PC-9 (cell line): ENCODE data around the gene HOXC10. TPM values are rescaled to one million over a fixed set of nuclear protein-coding genes. Genes with fewer than 3 reads are reported as not detected.
A peak's percentile ranks its signal among the peaks of the same experiment; 100 is the strongest.

Experiments used
- BruUV-seq: library from RNA; stranded (reverse); fragments of 400-500 nt; replicated peaks from 2 replicates; lab custom pipeline; 2021; lab: Mats Ljungman, UMichigan
- CTCF ChIA-PET: fragments of 300-600 bp; sonication (Branson Sonifier 250); formaldehyde crosslinking; loops from one replicate; lab custom pipeline; 2022; ENCODE audit warnings: antibody characterized with exemption; lab: Charles Lee
- POLR2A ChIA-PET: fragments of 300-600 bp; sonication (Branson Sonifier 250); formaldehyde crosslinking; loops from one replicate; lab custom pipeline; 2022; ENCODE audit warnings: antibody characterized with exemption; ENCODE audit not compliant: unreplicated experiment; lab: Charles Lee
- DNase-seq, 2 experiments: peaks; one replicate each; pipeline versions ENCODE4 v3.0.0 to v3.0.0-alpha.2; 2015 to 2022; ENCODE audit warnings: mixed read lengths in 1 of 2
- H2AFZ ChIP-seq: fragments of 200-600 bp; sonication (generic); 2 replicates; pipeline ENCODE4 v1.8.1; 2017; ENCODE audit warnings: antibody characterized with exemption
- H3F3A ChIP-seq: fragments of 200-600 bp; sonication (generic); 2 replicates; pipeline ENCODE4 v1.8.1; 2017; ENCODE audit warnings: antibody characterized with exemption, mild to moderate bottlenecking, low read depth; ENCODE audit not compliant: insufficient read depth
- H3K27ac ChIP-seq: fragments of 200-600 bp; sonication (generic); 2 replicates; pipeline ENCODE4 v1.6.1; 2016; ENCODE audit warnings: mixed run types
- H3K27me3 ChIP-seq: fragments of 200-600 bp; sonication (generic); 2 replicates; pipeline ENCODE4 v1.6.1; 2016; ENCODE audit warnings: low read depth, mixed run types; ENCODE audit not compliant: insufficient read depth
- H3K36me3 ChIP-seq: fragments of 200-600 bp; sonication (generic); 2 replicates; pipeline ENCODE4 v1.6.1; 2016; ENCODE audit warnings: low read depth, mixed run types
- H3K4me1 ChIP-seq: fragments of 200-600 bp; sonication (generic); replicated peaks from 2 replicates; pipeline ENCODE4 v1.6.1; 2016; ENCODE audit warnings: mixed run types; ENCODE audit not compliant: insufficient read depth
- H3K4me2 ChIP-seq: fragments of 200-600 bp; sonication (generic); 2 replicates; pipeline ENCODE4 v1.6.1; 2017; ENCODE audit warnings: mixed run types
- H3K4me3 ChIP-seq: fragments of 200-600 bp; sonication (generic); 2 replicates; pipeline ENCODE4 v1.6.1; 2016; ENCODE audit warnings: mixed run types
- H3K79me2 ChIP-seq: fragments of 200-600 bp; sonication (generic); 2 replicates; pipeline ENCODE4 v1.6.1; 2017; ENCODE audit warnings: low read depth, mixed run types
- H3K9me2 ChIP-seq: fragments of 200-600 bp; sonication (generic); 2 replicates; pipeline ENCODE4 v1.8.1; 2017; ENCODE audit warnings: mild to moderate bottlenecking; ENCODE audit not compliant: insufficient read depth
- H3K9me3 ChIP-seq: fragments of 200-600 bp; sonication (generic); 2 replicates; pipeline ENCODE4 v1.8.1; 2016; ENCODE audit warnings: low read depth; ENCODE audit not compliant: insufficient read depth
- H4K20me1 ChIP-seq: fragments of 200-600 bp; sonication (generic); 2 replicates; pipeline ENCODE4 v1.8.1; 2017; ENCODE audit not compliant: insufficient read depth
- CTCF ChIP-seq: fragments of 200-600 bp; sonication (generic); conservative IDR thresholded peaks from 2 replicates; pipeline ENCODE4 v1.6.1; 2017; ENCODE audit warnings: mixed run types, antibody characterized with exemption, mild to moderate bottlenecking, moderate library complexity
- EZH2 ChIP-seq: fragments of 200-600 bp; sonication (generic); IDR thresholded peaks from 2 replicates; pipeline ENCODE4 v1.8.0; 2017; ENCODE audit warnings: antibody characterized with exemption, low read depth
- intact Hi-C: fragments of 100-400 bp; cut with micrococcal nuclease; formaldehyde crosslinking; loops from one replicate; pipeline ENCODE4 v1.10.0; 2022; ENCODE audit not compliant: unreplicated experiment
- total RNA-seq: library from RNA; stranded (reverse); gene quantifications from 2 replicates; pipeline ENCODE4 v1.2.3, GENCODE V29; 2021

The HOXC10 gene
- total RNA-seq, 1 experiment from 2014 or later = 1.1 TPM

DNA sequence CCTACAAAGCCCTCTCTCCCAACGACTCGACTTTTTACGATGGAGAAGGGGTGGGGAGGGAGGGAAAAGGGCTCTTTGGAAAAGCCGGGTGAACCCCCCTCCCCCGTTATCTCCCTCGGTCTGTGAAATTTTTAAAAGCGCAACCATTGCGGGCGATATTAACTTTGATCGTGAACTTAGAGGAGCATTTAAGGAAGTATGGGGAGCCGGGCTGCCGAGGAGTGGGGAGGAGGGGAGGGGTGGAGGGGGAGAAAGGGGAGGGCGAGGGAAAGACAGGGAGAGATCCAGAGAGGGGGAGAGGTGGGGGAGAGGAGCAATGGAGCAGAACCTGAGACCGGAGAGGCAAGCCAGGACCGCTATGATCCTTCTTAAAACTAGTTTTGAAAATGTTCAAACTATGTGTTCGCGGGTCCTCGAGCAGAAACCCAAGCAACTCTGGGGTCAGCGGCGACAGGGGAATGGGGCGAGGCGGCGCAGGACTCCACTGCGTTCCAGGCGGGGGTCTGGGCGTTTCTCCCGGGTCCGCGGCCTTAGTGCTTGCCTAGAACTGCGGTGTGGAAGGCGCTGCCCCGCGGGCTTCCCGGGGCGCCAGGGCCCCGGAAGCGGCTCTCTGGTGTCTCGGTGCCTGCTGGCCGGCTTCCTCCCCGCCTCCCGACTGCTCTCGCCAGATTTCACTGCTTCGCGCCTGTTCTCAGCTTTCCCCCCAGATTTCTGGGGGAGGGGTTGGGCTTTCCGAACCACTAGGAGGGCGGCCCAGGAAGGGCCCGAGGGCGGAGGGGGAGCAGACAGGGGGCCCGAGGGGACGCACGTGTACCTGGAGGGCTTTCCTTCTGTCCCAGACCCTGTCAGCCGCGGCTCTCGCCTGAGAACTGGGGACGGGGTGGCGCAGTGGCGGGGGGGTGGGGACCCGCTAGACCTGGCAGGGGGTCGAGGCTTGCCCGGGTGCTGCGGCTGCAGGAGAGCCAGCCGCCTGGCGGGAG lies 10.6 kb upstream of the HOXC10 start, which contains the start of gene HOTAIR:
TSS of gene HOTAIR (minus strand) at position 871 of the 980 bp plus-strand sequence.
- H3K4me2 ChIP-seq = peak within 1 kb of the TSS; percentile 69
- H3F3A ChIP-seq = peaks cover 5% of the 10 kb centered on the region; the same call in 1 of the 2 replicates
- peak within 1 kb of the TSS; percentile 72 for H3K4me3 ChIP-seq
- no peaks in the 10 kb centered on the region for H3K9me2 ChIP-seq
- H2AFZ ChIP-seq = peak within 1 kb of the TSS; percentile 91
- no peaks in the 10 kb centered on the region for H4K20me1 ChIP-seq
- H3K4me1 ChIP-seq = no peaks in the 10 kb centered on the region
- ChIA-PET CTCF (no interaction called here), POLR2A (interaction anchor here (0.6 kb wide), 1 partner anchor 871 kb away, joined by 24 read pairs; no protein-coding TSS in a partner anchor)
- no peaks in the 10 kb centered on the region for H3K27me3 ChIP-seq
- H3K9me3 ChIP-seq = no peaks in the 10 kb centered on the region
- no TSS peak for BruUV-seq
- no peak for TF ChIP-seq EZH2
- intact Hi-C loops = no loop called here
- H3K27ac ChIP-seq = peak within 1 kb of the TSS; percentile 49; the same call in 1 of the 2 replicates
- H3K36me3 ChIP-seq = no peaks in the 10 kb centered on the region
- H3K79me2 ChIP-seq = no peaks in the 10 kb centered on the region
- peak in 1 of 2 experiments; percentile 49 for DNase-seq

GRCh38 chr12:53975064-53975471 lies 9.9 kb upstream of the HOXC10 start:
- TF ChIP-seq CTCF (no peak), EZH2 (no peak)
- H2AFZ ChIP-seq = peak overlapping the region; percentile 91; the same call in 1 of the 2 replicates
- no peaks in the 10 kb centered on the region for H3K9me2 ChIP-seq
- peak overlapping the region; percentile 69 for H3K4me2 ChIP-seq
- H3K4me3 ChIP-seq = peak overlapping the region; percentile 72
- intact Hi-C loops = no loop called here
- 0 out of 2 replicates have a peak, but pooled peaks cover 5% of the 10 kb centered on the region for H3F3A ChIP-seq
- no peaks in the 10 kb centered on the region for H3K9me3 ChIP-seq
- no peak for DNase-seq
- no peaks in the 10 kb centered on the region for H4K20me1 ChIP-seq
- no peaks in the 10 kb centered on the region for H3K36me3 ChIP-seq
- peak overlapping the region; percentile 49; the same call in 1 of the 2 replicates for H3K27ac ChIP-seq
- no peaks in the 10 kb centered on the region for H3K27me3 ChIP-seq
- CTCF ChIA-PET = no interaction called here
- no TSS peak for BruUV-seq
- POLR2A ChIA-PET = interaction anchor here (0.6 kb wide), 1 partner anchor 872 kb away, joined by 24 read pairs; no protein-coding TSS in a partner anchor
- no peaks in the 10 kb centered on the region for H3K79me2 ChIP-seq
- no peaks in the 10 kb centered on the region for H3K4me1 ChIP-seq

DNA sequence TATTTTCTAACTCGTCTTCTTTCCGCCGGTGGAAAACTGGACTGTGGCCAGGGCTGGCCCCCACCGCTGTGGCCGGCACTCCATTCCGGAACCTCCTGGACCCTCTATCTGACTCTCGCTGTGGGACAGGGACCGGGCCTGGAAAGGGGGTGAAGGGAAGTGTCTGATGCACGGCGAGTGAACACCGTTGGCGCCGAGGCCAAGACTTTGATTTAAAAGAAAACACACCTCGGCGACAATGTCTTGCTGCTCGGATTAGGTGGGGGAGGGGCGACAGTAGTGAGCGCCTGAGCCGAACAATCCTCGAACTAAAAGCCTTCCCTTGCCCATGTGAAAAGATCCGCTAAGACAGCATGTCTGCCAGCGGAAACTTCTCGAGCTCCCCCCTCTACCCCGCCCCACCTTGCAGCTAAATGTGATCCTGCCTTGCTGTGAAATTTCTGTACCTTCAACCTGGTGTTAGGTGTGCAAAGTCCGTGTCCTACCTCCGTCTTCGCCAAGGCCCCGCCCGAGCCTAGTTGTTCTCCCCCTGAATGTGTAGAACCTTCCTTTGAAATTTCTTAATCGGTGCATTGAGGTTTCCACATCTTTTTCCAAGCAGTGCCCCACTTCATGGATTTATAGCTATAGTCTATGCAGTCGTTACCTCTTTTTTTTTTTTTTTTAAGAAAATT lies 9.3 kb upstream of the HOXC10 start:
- Histone ChIP-seq H4K20me1 (no peaks in the 10 kb centered on the region), H3K27ac (no peak overlapping the region), H3K4me3 (peak overlapping the region; percentile 72; the same call in 1 of the 2 replicates), H3K27me3 (no peaks in the 10 kb centered on the region), H3K4me2 (peak overlapping the region; percentile 69; the same call in 1 of the 2 replicates), H2AFZ (no peak overlapping the region), H3K9me2 (no peaks in the 10 kb centered on the region), H3K79me2 (no peaks in the 10 kb centered on the region), H3K4me1 (no peaks in the 10 kb centered on the region), H3K36me3 (no peaks in the 10 kb centered on the region), H3K9me3 (no peaks in the 10 kb centered on the region), H3F3A (0 out of 2 replicates have a peak, but pooled peaks cover 5% of the 10 kb centered on the region)
- TSS peak; percentile 72 for BruUV-seq
- intact Hi-C loops = no loop called here
- no peak for DNase-seq
- CTCF ChIA-PET = no interaction called here
- POLR2A ChIA-PET = interaction anchor here (0.6 kb wide), 1 partner anchor 873 kb away, joined by 24 read pairs; no protein-coding TSS in a partner anchor
- TF ChIP-seq EZH2 = no peak
